BLaER1 treated with 17β-estradiol and CSF1 and Interleukin-3, amounts not matched to agents 10 nM and 100 nM (cell line): ENCODE results near the gene ARHGAP26.
A peak's percentile ranks its signal among the peaks of the same experiment; 100 is the strongest.

Experiments used
- H3K27ac ChIP-seq, 11 experiments: shearing (Covaris generic); formaldehyde crosslinking; 2 replicates each; pipeline ENCODE4 v1.8.1; 2022
- H3K27me3 ChIP-seq, 11 experiments: shearing (Covaris generic); formaldehyde crosslinking; 2 replicates each; pipeline ENCODE4 v1.8.1; 2022
- H3K36me3 ChIP-seq, 11 experiments: shearing (Covaris generic); formaldehyde crosslinking; 2 replicates each; pipeline ENCODE4 v1.8.1; 2022
- H3K4me1 ChIP-seq, 10 experiments: shearing (Covaris generic); formaldehyde crosslinking; 2 replicates each; pipeline ENCODE4 v1.8.1; 2022
- H3K4me2 ChIP-seq, 11 experiments: shearing (Covaris generic); formaldehyde crosslinking; 2 replicates each; pipeline ENCODE4 v1.8.1; 2022
- H3K4me3 ChIP-seq, 10 experiments: shearing (Covaris generic); formaldehyde crosslinking; 2 replicates each; pipeline ENCODE4 v1.8.1; 2022
- H3K9ac ChIP-seq, 11 experiments: shearing (Covaris generic); formaldehyde crosslinking; 2 replicates each; pipeline ENCODE4 v1.8.1; 2022
- H3K9me3 ChIP-seq, 11 experiments: shearing (Covaris generic); formaldehyde crosslinking; replicated peaks in 1 of 11; 2 replicates each; pipeline ENCODE4 v1.8.1; 2022
- H4K20me1 ChIP-seq, 11 experiments: shearing (Covaris generic); formaldehyde crosslinking; 2 replicates each; pipeline ENCODE4 v1.8.1; 2022
- Cebpa-rat ChIP-seq, 11 experiments: shearing (Covaris generic); IDR thresholded peaks; 2 replicates each; pipeline ENCODE4 v1.8.1; 2022

Gene ARHGAP26

GRCh38 chr5:143025971-143026370 is 255.8 kb downstream of the ARHGAP26 start:
- Histone ChIP-seq H3K27me3 (no peaks in the 10 kb centered on the region), H3K36me3 (peaks cover 0 to 94% (median 3%) of the 10 kb centered on the region in 11 experiments; a peak in 11 of 22 replicates), H4K20me1 (peaks cover 0 to 30% (median 0%) of the 10 kb centered on the region in 11 experiments; a peak in 4 of 22 replicates), H3K27ac (no peak overlapping the region), H3K9me3 (peaks cover 0 to 7% (median 0%) of the 10 kb centered on the region in 11 experiments; a peak in 2 of 22 replicates), H3K4me2 (no peak overlapping the region), H3K9ac (no peak overlapping the region), H3K4me1 (peaks cover 37 to 63% (median 42%) of the 10 kb centered on the region in 10 experiments), H3K4me3 (no peak overlapping the region)
- no peak for TF ChIP-seq Cebpa-rat (IDR thresholded peaks at IDR 0.05)

- H3K4me1 ChIP-seq: peaks cover 40 to 63% (median 45%) of the 10 kb centered on the region in 10 experiments
- H3K4me2 ChIP-seq: no peak overlapping the region
Measured at GRCh38 chr5:143026380-143026779, 256.2 kb downstream of the ARHGAP26 start.

DNA sequence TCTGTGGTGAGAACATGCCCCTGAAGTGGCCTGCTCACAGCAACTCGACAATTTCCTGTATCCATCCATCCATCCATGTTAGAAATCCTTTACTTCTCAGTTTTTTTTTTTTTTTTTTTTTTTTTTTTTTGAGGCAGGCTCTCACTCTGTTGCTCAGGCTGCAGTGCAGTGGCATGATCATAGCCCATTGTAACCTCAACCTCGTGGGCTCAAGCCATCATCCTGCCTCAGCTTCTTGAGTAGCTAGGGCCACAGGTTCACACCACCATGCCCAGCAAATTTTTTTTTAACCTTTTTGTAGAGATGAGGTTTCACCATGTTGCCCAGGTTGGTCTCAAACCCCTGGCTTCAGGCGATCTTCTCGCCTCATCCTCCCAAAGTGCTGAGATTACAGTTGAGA is 259.1 kb downstream of the ARHGAP26 start:
- peaks cover 23 to 38% (median 27%) of the 10 kb centered on the region in 10 experiments for H3K4me1 ChIP-seq
- no peak for TF ChIP-seq Cebpa-rat (IDR thresholded peaks at IDR 0.05)
- H3K4me2 ChIP-seq: peak overlapping the region; percentile 64 to 90 (median 82); a peak in 20 of 22 replicates
- no peaks in the 10 kb centered on the region for H3K27me3 ChIP-seq
- peaks cover 0 to 20% (median 0%) of the 10 kb centered on the region in 11 experiments; a peak in 4 of 22 replicates for H4K20me1 ChIP-seq
- peaks cover 0 to 7% (median 0%) of the 10 kb centered on the region in 11 experiments; a peak in 2 of 22 replicates for H3K9me3 ChIP-seq
- H3K27ac ChIP-seq: peak overlapping the region in 4 of 11 experiments; percentile 46 to 57 (median 49); a peak in 4 of 22 replicates
- H3K9ac ChIP-seq: no peak overlapping the region
- H3K4me3 ChIP-seq: no peak overlapping the region
- peaks cover 0 to 95% (median 10%) of the 10 kb centered on the region in 11 experiments; a peak in 12 of 22 replicates for H3K36me3 ChIP-seq

More at GRCh38 chr5:143026380-143026779, 256.2 kb downstream of the ARHGAP26 start:
- Histone ChIP-seq H3K9ac (no peak overlapping the region), H3K9me3 (peaks cover 0 to 7% (median 0%) of the 10 kb centered on the region in 11 experiments; a peak in 2 of 22 replicates), H3K27me3 (no peaks in the 10 kb centered on the region), H3K36me3 (peaks cover 0 to 94% (median 7%) of the 10 kb centered on the region in 11 experiments; a peak in 11 of 22 replicates), H3K27ac (no peak overlapping the region), H4K20me1 (peaks cover 0 to 32% (median 0%) of the 10 kb centered on the region in 11 experiments; a peak in 4 of 22 replicates), H3K4me3 (no peak overlapping the region)
- TF ChIP-seq Cebpa-rat (IDR thresholded peaks at IDR 0.05): no peak

- peaks cover 0 to 93% (median 10%) of the 10 kb centered on the region in 11 experiments; a peak in 12 of 22 replicates for H3K36me3 ChIP-seq
- H3K4me1 ChIP-seq: peaks cover 22 to 36% (median 26%) of the 10 kb centered on the region in 10 experiments
- no peaks in the 10 kb centered on the region for H3K27me3 ChIP-seq
- peaks cover 0 to 7% (median 0%) of the 10 kb centered on the region in 11 experiments; a peak in 2 of 22 replicates for H3K9me3 ChIP-seq
- TF ChIP-seq Cebpa-rat (IDR thresholded peaks at IDR 0.05): no peak
- peak overlapping the region; percentile 64 to 90 (median 82) for H3K4me2 ChIP-seq
- H3K4me3 ChIP-seq: peak overlapping the region in 3 of 10 experiments; percentile 9 to 22 (median 18); a peak in 1 of 20 replicates
- peak overlapping the region in 10 of 11 experiments; percentile 13 to 70 (median 49); a peak in 16 of 22 replicates for H3K27ac ChIP-seq
- H3K9ac ChIP-seq: peak overlapping the region in 4 of 11 experiments; percentile 10 to 30 (median 18); a peak in 2 of 22 replicates
- H4K20me1 ChIP-seq: peaks cover 0 to 20% (median 0%) of the 10 kb centered on the region in 11 experiments; a peak in 2 of 22 replicates
Measured at GRCh38 chr5:143030349-143030748, 260.2 kb downstream of the ARHGAP26 start.

DNA sequence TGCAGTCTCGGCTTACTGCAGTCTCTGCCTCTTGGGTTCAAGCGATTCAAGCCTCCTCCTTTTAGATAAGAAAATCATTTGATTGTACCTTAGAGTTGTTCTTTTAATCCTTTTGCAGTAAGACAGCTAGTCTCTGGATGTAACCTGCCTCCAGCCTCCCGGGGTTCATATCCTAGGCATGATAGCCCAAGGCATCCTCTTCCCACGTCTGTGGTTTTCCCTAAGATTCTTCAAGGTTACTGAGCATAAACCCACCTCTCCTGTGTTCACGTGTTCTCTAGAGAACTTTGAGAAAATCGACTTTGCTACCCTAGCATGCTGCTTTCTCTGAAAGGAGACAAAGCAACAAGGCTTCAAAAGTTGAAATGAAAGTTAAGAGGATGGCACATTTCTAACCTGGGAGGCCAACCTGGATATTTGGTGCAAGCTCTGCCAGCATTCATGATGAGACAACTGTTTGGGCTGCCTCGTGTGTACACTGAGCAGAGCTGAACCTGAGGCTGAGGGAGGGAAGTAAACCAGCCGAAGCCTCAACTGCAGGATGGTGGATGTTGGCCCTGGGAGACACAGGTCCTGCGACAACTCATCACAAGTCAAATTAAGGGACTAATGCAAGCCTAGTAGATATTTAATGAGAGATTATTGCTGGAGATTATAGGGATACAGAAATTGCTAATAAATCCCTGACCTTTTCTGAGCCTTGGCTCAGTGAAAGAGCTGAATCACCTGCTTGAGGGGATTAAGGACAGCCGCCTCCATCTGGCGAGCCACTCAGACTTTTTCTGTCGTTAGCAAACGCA is 261.8 kb downstream of the ARHGAP26 start:
- TF ChIP-seq Cebpa-rat (IDR thresholded peaks at IDR 0.05): no peak

GRCh38 chr5:143032581-143032836 is 262.3 kb downstream of the ARHGAP26 start:
- Histone ChIP-seq H3K9ac (no peak overlapping the region), H3K27ac (no peak overlapping the region), H3K4me2 (no peak overlapping the region), H3K36me3 (peaks cover 0 to 96% (median 17%) of the 10 kb centered on the region in 11 experiments; a peak in 13 of 22 replicates), H4K20me1 (peaks cover 0 to 12% (median 0%) of the 10 kb centered on the region in 11 experiments; a peak in 2 of 22 replicates), H3K9me3 (peaks cover 0 to 7% (median 0%) of the 10 kb centered on the region in 11 experiments; a peak in 2 of 22 replicates), H3K4me3 (no peak overlapping the region), H3K4me1 (peaks cover 22 to 36% (median 26%) of the 10 kb centered on the region in 10 experiments), H3K27me3 (no peaks in the 10 kb centered on the region)
- no peak for TF ChIP-seq Cebpa-rat (IDR thresholded peaks at IDR 0.05)

More for the DNA sequence above, 261.8 kb downstream of the ARHGAP26 start:
- Histone ChIP-seq H3K4me2 (no peak overlapping the region), H3K36me3 (peaks cover 0 to 96% (median 13%) of the 10 kb centered on the region in 11 experiments; a peak in 13 of 22 replicates), H3K9me3 (peaks cover 0 to 7% (median 0%) of the 10 kb centered on the region in 11 experiments; a peak in 2 of 22 replicates), H3K9ac (no peak overlapping the region), H4K20me1 (peaks cover 0 to 12% (median 0%) of the 10 kb centered on the region in 11 experiments; a peak in 2 of 22 replicates), H3K4me1 (peaks cover 22 to 36% (median 26%) of the 10 kb centered on the region in 10 experiments), H3K27me3 (no peaks in the 10 kb centered on the region), H3K4me3 (no peak overlapping the region), H3K27ac (no peak overlapping the region)

- peaks cover 22 to 26% (median 25%) of the 10 kb centered on the region in 10 experiments for H3K4me1 ChIP-seq
- peaks cover 0 to 12% (median 0%) of the 10 kb centered on the region in 11 experiments; a peak in 2 of 22 replicates for H4K20me1 ChIP-seq
- no peak overlapping the region for H3K27ac ChIP-seq
- H3K9me3 ChIP-seq: peaks cover 0 to 5% (median 0%) of the 10 kb centered on the region in 11 experiments; a peak in 2 of 22 replicates
- no peak overlapping the region for H3K4me3 ChIP-seq
- no peak overlapping the region for H3K4me2 ChIP-seq
- peaks cover 0 to 96% (median 24%) of the 10 kb centered on the region in 11 experiments; a peak in 15 of 22 replicates for H3K36me3 ChIP-seq
- H3K27me3 ChIP-seq: no peaks in the 10 kb centered on the region
- H3K9ac ChIP-seq: no peak overlapping the region
- TF ChIP-seq Cebpa-rat (IDR thresholded peaks at IDR 0.05): no peak
Measured at GRCh38 chr5:143033535-143034250, 263.5 kb downstream of the ARHGAP26 start.

DNA sequence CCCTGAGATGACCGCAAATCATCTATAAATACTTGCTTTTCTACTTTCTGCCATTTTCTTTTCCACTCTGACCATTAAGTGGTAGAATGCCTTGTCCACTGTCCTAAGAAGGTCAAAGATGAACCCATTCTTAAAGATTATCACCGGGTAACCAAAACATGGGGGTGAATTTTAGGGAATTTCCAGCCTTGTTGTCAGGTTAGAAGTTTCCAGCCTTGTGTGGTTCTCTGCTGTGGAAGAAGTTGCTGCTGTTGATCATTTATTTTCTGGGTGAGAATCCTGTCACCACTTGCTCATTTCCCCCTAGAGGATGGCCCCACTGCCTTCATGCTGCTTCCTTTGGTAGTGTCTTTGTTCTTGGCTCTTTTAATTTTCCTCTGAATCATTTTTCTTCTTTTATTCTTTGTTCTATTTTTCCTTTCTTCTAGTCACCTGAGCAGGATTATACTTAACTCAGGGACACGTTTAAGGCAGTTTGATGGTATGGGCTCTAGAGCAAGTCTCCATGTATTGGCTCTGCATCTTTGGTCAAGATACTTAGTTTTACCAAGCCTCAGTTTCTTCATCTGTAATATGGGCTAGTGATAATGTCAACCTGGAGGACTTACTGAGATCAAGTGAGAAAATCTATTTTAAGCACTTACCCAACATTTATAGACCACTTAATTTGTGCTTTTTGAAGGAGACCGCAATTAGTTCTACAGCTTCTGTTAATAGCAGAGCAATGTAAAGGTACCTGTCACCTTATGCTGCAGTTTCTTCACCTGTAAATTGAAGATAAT is 266.2 kb downstream of the ARHGAP26 start:
- TF ChIP-seq Cebpa-rat (IDR thresholded peaks at IDR 0.05): no peak
- no peaks in the 10 kb centered on the region for H3K27me3 ChIP-seq
- H3K4me3 ChIP-seq: no peak overlapping the region
- no peaks in the 10 kb centered on the region for H3K9me3 ChIP-seq
- peaks cover 0 to under 1% (median 0%) of the 10 kb centered on the region in 10 experiments; a peak in 2 of 20 replicates for H3K4me1 ChIP-seq
- H4K20me1 ChIP-seq: no peaks in the 10 kb centered on the region
- no peak overlapping the region for H3K9ac ChIP-seq
- H3K36me3 ChIP-seq: peaks cover 0 to 100% (median 38%) of the 10 kb centered on the region in 11 experiments; a peak in 16 of 22 replicates
- no peak overlapping the region for H3K27ac ChIP-seq
- H3K4me2 ChIP-seq: no peak overlapping the region
